GM06990 (cell line): Measurements from ENCODE around the gene CLUH.

Source experiments
- DNase-seq: peaks from one replicate; pipeline ENCODE4 v3.0.0-alpha.2; 2011; ENCODE audit not compliant: insufficient read length; ENCODE audit errors: extremely low read depth
- H3K27me3 ChIP-seq: replicated peaks from 2 replicates; pipeline ENCODE4 v1.6.0; 2011; ENCODE audit warnings: low read length; ENCODE audit not compliant: control insufficient read depth, insufficient read depth
- H3K36me3 ChIP-seq: 2 replicates; pipeline ENCODE4 v1.5.1; 2011; ENCODE audit warnings: low read length; ENCODE audit not compliant: control insufficient read depth, insufficient read depth
- H3K4me3 ChIP-seq: replicated peaks from 2 replicates; pipeline ENCODE4 v1.5.1; 2011; ENCODE audit warnings: low read depth, mild to moderate bottlenecking, control low read depth, low read length
- CTCF ChIP-seq: IDR thresholded peaks from 2 replicates; pipeline ENCODE4 v1.5.1; 2011; ENCODE audit warnings: low read length, control low read depth, mild to moderate bottlenecking, inconsistent platforms; ENCODE audit not compliant: insufficient read depth, poor library complexity, severe bottlenecking

Gene CLUH

GRCh38 chr17:2723997-2724783 is 12.6 kb upstream of the CLUH start:
- H3K4me3 ChIP-seq = no peak overlapping the region
- no peak for TF ChIP-seq CTCF
- H3K27me3 ChIP-seq = no peaks in the 10 kb centered on the region; the same call in 1 of the 2 replicates
- no peaks in the 10 kb centered on the region for H3K36me3 ChIP-seq
- DNase-seq = no peak

GRCh38 chr17:2723505-2723996 is 12.0 kb upstream of the CLUH start:
- Histone ChIP-seq H3K4me3 (no peak overlapping the region), H3K36me3 (no peaks in the 10 kb centered on the region), H3K27me3 (no peaks in the 10 kb centered on the region; the same call in 1 of the 2 replicates)
- no peak for DNase-seq
- no peak for TF ChIP-seq CTCF

- DNase-seq = no peak
- H3K27me3 ChIP-seq = no peaks in the 10 kb centered on the region; the same call in 1 of the 2 replicates
- H3K4me3 ChIP-seq = no peak overlapping the region
- no peak for TF ChIP-seq CTCF
- no peaks in the 10 kb centered on the region for H3K36me3 ChIP-seq
Measured at GRCh38 chr17:2722611-2723010, 11.0 kb upstream of the CLUH start.

- no peak for TF ChIP-seq CTCF
- no peaks in the 10 kb centered on the region for H3K36me3 ChIP-seq
Measured at GRCh38 chr17:2721603-2722002, 10.0 kb upstream of the CLUH start.

GRCh38 chr17:2719861-2720260 is 8.3 kb upstream of the CLUH start:
- no peak for TF ChIP-seq CTCF
- no peak for DNase-seq
- H3K36me3 ChIP-seq = no peaks in the 10 kb centered on the region
- no peak overlapping the region for H3K4me3 ChIP-seq
- no peaks in the 10 kb centered on the region; the same call in 1 of the 2 replicates for H3K27me3 ChIP-seq

More at GRCh38 chr17:2721603-2722002, 10.0 kb upstream of the CLUH start:
- H3K27me3 ChIP-seq = no peaks in the 10 kb centered on the region; the same call in 1 of the 2 replicates
- no peak overlapping the region for H3K4me3 ChIP-seq
- no peak for DNase-seq
